ENCODE results near the gene VAMP4. TPM values are rescaled to one million over a fixed set of nuclear protein-coding genes. Genes with fewer than 3 reads are reported as not detected.
A peak's percentile ranks its signal among the peaks of the same experiment; 100 is the strongest.

VAMP4 gene
- total and polyA plus RNA-seq, 12 donors, result 4.1 to 12.5 (median 8.1) TPM

DNA sequence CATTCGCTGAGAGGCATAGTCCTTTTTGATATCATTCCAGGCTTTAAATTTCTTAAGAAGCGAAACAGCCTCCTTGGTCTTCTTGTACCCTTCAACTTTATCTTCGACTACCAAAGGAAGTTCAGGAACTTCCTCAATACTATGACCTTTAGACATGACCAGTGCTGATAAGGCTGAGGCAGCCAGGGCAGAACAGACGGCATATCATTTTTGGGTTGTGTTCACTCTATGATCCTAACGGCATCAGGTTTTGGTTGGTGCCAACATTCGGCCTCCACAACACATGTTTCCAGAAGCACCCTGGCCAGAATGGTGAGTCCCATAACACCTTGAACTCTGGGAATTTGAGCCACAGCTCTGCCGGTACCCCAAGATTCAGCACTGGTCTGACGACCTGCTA lies 58.0 kb downstream of the VAMP4 start:
- Histone ChIP-seq H3K9me3 (peaks cover 0 to 7% (median 0%) of the 10 kb centered on the region in 11 donors), H3K4me3 (no peak overlapping the region), H3K4me1 (no peaks in the 10 kb centered on the region), H3K27me3 (no peaks in the 10 kb centered on the region), H3K27ac (no peak overlapping the region), H3K36me3 (no peaks in the 10 kb centered on the region)
- TF ChIP-seq, protein P1, sequence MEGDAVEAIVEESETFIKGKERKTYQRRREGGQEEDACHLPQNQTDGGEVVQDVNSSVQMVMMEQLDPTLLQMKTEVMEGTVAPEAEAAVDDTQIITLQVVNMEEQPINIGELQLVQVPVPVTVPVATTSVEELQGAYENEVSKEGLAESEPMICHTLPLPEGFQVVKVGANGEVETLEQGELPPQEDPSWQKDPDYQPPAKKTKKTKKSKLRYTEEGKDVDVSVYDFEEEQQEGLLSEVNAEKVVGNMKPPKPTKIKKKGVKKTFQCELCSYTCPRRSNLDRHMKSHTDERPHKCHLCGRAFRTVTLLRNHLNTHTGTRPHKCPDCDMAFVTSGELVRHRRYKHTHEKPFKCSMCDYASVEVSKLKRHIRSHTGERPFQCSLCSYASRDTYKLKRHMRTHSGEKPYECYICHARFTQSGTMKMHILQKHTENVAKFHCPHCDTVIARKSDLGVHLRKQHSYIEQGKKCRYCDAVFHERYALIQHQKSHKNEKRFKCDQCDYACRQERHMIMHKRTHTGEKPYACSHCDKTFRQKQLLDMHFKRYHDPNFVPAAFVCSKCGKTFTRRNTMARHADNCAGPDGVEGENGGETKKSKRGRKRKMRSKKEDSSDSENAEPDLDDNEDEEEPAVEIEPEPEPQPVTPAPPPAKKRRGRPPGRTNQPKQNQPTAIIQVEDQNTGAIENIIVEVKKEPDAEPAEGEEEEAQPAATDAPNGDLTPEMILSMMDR (IDR thresholded peaks at IDR 0.05), result no peak
- 61 to 83% methylated on average over 8 of the region's 8 CpGs for WGBS, 2 donors
- intact Hi-C loops (cut with DNase I), result no loop called here
- no peak for DNase-seq
- ATAC-seq, result no peak

- no peak for ATAC-seq
- intact Hi-C loops (cut with DNase I), result no loop called here
These were observed 61.5 kb downstream of the VAMP4 start for GRCh38 chr1:171680339-171680738.

DNA sequence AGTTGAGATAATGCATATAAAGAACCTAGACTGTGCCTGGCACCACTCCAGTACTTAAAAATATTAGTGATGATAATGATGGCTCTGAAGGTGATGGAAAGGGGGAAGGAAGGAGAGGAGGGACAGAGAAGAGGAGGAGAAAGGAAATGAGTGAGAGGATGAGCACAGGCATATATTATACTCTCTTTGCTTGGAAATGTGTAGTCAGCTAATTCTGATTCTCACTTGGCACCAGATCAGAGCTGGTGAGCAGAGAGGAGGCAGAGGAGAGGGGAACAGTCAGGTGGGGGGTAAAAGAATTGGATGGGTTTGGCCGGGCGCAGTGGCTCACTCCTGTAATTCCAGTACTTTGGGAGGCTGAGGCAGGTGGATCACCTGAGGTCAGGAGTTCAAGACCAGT lies 65.0 kb downstream of the VAMP4 start:
- Histone ChIP-seq H3K4me3 (no peak overlapping the region), H3K27ac (no peak overlapping the region), H3K27me3 (no peaks in the 10 kb centered on the region), H3K4me1 (peaks cover 0 to 14% (median 8%) of the 10 kb centered on the region in 9 donors), H3K9me3 (no peaks in the 10 kb centered on the region), H3K36me3 (no peaks in the 10 kb centered on the region)
- intact Hi-C loops (cut with DNase I), result no loop called here
- no peak for ATAC-seq
- TF ChIP-seq, protein P1 (IDR thresholded peaks at IDR 0.05), result no peak
- DNase-seq, result no peak
- 100% methylated on average over 2 of the region's 2 CpGs for WGBS, 2 donors

More at GRCh38 chr1:171680339-171680738, 61.5 kb downstream of the VAMP4 start:
- 94 to 97% methylated on average over 3 of the region's 3 CpGs for WGBS, 2 donors
- H3K27ac ChIP-seq, result no peak overlapping the region
- no peaks in the 10 kb centered on the region for H3K9me3 ChIP-seq
- TF ChIP-seq, protein P1 (IDR thresholded peaks at IDR 0.05), result no peak
- H3K4me1 ChIP-seq, result peaks cover 0 to 2% (median 0%) of the 10 kb centered on the region in 9 donors
- H3K36me3 ChIP-seq, result no peaks in the 10 kb centered on the region
- H3K4me3 ChIP-seq, result no peak overlapping the region
- no peaks in the 10 kb centered on the region for H3K27me3 ChIP-seq
- DNase-seq, result no peak

DNA sequence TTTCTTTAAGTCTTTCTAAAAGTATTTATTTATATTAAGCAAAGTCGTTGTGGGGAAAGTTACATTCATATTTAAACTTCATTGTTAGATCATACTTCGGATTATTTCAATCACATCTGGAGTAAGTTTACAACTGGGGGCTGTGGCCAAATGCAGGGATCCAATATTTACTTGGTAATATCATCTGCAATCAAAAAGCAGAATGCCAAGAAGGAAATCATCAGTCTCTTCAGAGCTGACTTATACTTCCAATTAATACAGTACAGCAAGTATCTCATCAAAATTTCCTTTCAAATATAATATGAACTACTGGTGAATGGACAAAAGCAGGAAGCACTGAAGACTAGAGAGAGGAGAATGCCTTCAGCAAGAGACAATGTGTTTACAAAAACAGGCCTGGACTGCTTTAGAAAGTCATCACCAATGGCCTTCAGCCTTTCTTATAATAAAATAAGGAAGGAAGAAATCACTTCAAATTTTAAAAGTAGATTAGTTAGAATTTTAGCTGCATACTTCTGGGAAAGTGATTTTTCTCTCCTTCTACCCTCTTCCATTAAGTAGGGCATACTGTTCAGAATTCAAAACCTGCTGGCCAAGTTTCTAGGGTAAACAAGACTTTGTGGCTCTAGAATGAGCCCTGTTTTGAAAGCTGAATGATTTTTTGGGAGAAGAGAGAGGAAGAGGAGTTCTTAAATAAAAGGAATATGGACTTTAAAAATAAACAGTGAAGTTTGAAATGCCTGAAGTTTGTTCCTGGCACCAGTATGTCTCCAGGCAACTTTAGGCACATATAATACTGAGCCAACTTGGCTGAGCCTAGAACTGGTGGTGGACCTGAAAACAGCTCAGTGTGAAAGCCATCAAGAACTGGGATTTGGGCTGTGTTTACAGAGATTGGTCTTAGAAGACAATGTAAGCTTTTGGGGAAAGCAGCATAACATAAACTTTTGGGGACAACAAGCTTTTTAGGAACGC lies 67.1 kb downstream of the VAMP4 start:
- Histone ChIP-seq H3K36me3 (no peaks in the 10 kb centered on the region), H3K9me3 (no peaks in the 10 kb centered on the region), H3K27ac (peak overlapping the region in 6 of 10 donors; percentile 26 to 69 (median 36)), H3K4me1 (peaks cover 0 to 14% (median 8%) of the 10 kb centered on the region in 9 donors), H3K27me3 (no peaks in the 10 kb centered on the region), H3K4me3 (no peak overlapping the region)
- intact Hi-C loops (cut with DNase I), result no loop called here
- DNase-seq, result no peak
- ATAC-seq, result peak in 3 of 8 donors; percentile 39 to 75 (median 52)
- 57 to 76% methylated on average over 3 of the region's 3 CpGs for whole genome bisulfite sequencing, 2 donors
- TF ChIP-seq, protein P1 (IDR thresholded peaks at IDR 0.05), result no peak

Data from heart right ventricle (tissue), 16 donors.